Testis (tissue), 3 donors: ENCODE measurements around the gene ATF5. TPM values are rescaled to one million over a fixed set of nuclear protein-coding genes. Genes with fewer than 3 reads are reported as not detected.
"Not testable (repeated sequence)": the region's sequence is repeated elsewhere in the genome, so short reads cannot be mapped to it uniquely, and the experiment has no call there.

Experiments used
- DNase-seq: peaks from one replicate; pipeline ENCODE4 v3.0.0-alpha.2; 2019
- H3K27ac ChIP-seq, 2 donors: fragments of 200-600 bp; sonication (generic); one replicate each; pipeline ENCODE4 v1.5.1; 2019
- H3K27me3 ChIP-seq: fragments of 200-600 bp; sonication (generic); one replicate; pipeline ENCODE4 v1.5.1; 2019
- H3K36me3 ChIP-seq: fragments of 200-600 bp; sonication (generic); one replicate; pipeline ENCODE4 v1.5.1; 2017; ENCODE audit warnings: low read depth; ENCODE audit errors: missing control alignments
- H3K4me1 ChIP-seq: fragments of 200-600 bp; sonication (generic); one replicate; pipeline ENCODE4 v1.5.1; 2019
- H3K4me3 ChIP-seq, 2 donors: fragments of 200-600 bp; sonication (generic); one replicate each; pipeline ENCODE4 v1.5.1; 2017 to 2019
- H3K9me3 ChIP-seq: fragments of 200-600 bp; sonication (generic); one replicate; pipeline ENCODE4 v1.5.1; 2017
- POLR2A ChIP-seq: fragments of 450-650 bp; IDR thresholded peaks from one replicate; pipeline ENCODE4 v1.6.1; 2017; ENCODE audit warnings: antibody characterized with exemption, mild to moderate bottlenecking, moderate library complexity
- WGBS, 2 donors: methylation state at CpG; one replicate each; pipeline ENCODE4 v1.1.5; 2018; 5-methylcytosine and 5-hydroxymethylcytosine counted together
- intact Hi-C: fragments of 100-400 bp; cut with DNase I; formaldehyde crosslinking; loops from one replicate; pipeline ENCODE4 v1.15.1; 2023; ENCODE audit warnings: low total_unique reads
- polyA plus RNA-seq: library from polyadenylated mRNA; stranded (reverse); fragments of 350-450 nt; fragmentation: Illumina TruSeq; extraction: RNeasy Lipid Tissue Mini Kit (QIAGEN cat#74804); gene quantifications from one replicate; pipeline ENCODE4 v1.2.3, GENCODE V29; 2014; ENCODE audit warnings: low read depth, low replicate concordance; ENCODE audit not compliant: insufficient read depth
- total RNA-seq, 2 donors: library from RNA; depleted of rRNA; stranded (reverse); fragments of >200 nt; gene quantifications; one replicate each; pipeline ENCODE4 v1.2.3, GENCODE V29; 2016
- TF ChIP-seq, protein P1 (sequence below), 3 experiments: fragments of 450-650 bp in 2 of 3; fragments of 200-600 bp in 1 of 3; sonication (generic) in 1 of 3; IDR thresholded peaks; one replicate each; pipeline ENCODE4 v1.5.1; 2016 to 2019; ENCODE audit warnings: antibody characterized with exemption in 3 of 3, mild to moderate bottlenecking in 2 of 3, moderate library complexity in 1 of 3

ATF5 gene
- total and polyA plus RNA-seq, 3 donors from 2014 or later, result 31.3 to 64.5 (median 38.5) TPM

DNA sequence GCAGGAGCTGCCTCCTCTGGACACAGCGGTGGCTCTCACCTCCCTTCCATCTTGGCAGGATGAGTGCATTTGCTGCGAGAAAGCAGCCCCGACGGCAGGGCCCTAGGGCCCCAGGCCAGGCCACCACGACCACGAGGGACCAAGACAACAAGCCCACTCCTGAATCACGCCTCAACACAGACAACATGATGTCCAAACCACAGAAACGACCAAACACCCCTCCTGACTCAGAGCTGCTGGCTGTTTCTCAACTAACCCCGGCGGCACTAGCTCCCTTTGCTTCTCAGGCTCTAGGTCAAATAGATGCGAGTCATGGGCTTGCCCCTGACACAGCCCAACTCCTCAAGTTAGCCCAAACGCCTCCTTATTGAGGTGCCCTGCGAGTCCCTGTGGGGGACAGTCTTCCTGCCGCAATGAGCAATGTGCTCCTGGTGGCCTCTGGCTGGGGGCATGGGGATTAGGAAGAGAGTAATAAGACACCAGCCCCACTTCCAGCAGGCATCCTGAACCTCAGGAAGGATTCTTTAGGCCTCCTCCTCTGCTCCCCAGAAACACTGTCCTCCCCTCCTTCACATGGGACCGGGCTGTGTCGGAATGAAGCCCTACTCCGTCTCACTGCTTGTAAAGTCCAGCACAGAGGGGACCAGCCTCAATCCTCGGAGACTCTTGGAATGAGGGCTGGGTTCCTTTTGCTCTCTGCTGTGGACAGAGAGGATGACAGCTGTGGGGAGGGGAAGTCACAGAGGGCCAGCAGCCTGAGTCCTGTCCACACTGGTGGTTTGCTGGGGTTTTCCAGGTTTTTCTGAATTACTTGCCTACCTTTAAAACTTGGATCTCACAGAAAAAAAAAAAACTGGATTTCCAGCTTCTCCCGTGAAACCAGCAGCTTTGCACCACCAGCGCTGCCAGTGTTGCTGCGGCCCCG is 6.9 kb upstream of the ATF5 start:
- H3K27ac ChIP-seq, result no peak overlapping the region
- intact Hi-C loops, result no loop called here
- H3K4me1 ChIP-seq, result peaks cover 3% of the 10 kb centered on the region
- no peaks in the 10 kb centered on the region for H3K27me3 ChIP-seq
- no peaks in the 10 kb centered on the region for H3K9me3 ChIP-seq
- TF ChIP-seq POLR2A, result no peak
- TF ChIP-seq, protein P1, sequence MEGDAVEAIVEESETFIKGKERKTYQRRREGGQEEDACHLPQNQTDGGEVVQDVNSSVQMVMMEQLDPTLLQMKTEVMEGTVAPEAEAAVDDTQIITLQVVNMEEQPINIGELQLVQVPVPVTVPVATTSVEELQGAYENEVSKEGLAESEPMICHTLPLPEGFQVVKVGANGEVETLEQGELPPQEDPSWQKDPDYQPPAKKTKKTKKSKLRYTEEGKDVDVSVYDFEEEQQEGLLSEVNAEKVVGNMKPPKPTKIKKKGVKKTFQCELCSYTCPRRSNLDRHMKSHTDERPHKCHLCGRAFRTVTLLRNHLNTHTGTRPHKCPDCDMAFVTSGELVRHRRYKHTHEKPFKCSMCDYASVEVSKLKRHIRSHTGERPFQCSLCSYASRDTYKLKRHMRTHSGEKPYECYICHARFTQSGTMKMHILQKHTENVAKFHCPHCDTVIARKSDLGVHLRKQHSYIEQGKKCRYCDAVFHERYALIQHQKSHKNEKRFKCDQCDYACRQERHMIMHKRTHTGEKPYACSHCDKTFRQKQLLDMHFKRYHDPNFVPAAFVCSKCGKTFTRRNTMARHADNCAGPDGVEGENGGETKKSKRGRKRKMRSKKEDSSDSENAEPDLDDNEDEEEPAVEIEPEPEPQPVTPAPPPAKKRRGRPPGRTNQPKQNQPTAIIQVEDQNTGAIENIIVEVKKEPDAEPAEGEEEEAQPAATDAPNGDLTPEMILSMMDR (IDR thresholded peaks at IDR 0.05), result no peak
- H3K36me3 ChIP-seq, result no peaks in the 10 kb centered on the region
- 92 to 95% methylated on average over 18 to 22 of the region's 22 CpGs for WGBS, 2 donors
- no peak overlapping the region for H3K4me3 ChIP-seq
- DNase-seq, result no peak

DNA sequence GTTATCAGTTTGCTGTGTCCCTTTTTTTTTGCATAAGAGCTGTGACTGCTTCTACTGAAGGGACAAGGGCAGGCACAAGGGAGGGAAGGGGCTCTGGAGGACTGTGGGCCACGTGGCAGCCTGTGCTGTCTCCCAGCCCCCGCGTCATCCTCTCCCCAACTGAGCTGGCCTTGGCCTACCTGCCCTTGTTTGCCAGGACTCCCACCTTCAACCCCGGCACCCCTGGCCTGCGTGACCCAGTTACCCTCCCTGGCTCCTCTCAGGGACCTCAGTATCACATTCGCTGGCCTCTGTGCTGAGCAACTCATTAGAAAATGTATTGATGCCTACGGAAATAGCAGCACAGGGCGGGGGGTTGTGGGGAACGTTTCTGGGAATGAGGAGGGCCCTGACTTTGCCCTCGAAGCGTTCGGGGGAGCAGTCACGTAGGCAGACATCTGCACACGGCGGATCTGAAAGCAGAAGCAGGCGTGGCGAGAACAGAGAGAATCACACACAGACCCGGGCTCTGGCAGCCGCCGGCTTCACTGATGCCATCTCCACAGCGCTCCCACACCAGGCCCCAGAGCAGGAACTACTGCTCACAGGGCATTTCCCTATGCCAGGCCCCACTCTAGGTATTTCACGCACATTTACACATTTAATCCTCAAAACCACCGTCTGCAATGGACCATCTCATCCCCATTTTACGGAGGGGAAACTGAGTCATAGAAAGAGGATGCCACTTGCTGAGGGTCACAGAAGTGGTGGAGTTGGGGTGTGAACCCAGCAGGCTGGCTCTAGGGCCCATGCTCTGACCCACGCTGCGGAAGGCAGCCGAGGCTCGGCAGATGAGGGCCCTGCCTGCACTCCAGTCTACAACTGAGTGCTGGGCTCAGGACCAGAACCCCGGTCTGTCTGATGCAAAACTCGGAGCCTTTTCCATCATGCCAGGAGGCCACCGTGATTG is 5.7 kb upstream of the ATF5 start:
- intact Hi-C loops, result no loop called here
- H3K27ac ChIP-seq, result no peak overlapping the region
- DNase-seq, result no peak
- no peaks in the 10 kb centered on the region for H3K9me3 ChIP-seq
- WGBS, 2 donors, result 86 to 87% methylated on average over 31 of the region's 31 CpGs
- TF ChIP-seq POLR2A, result no peak
- TF ChIP-seq, protein P1 (IDR thresholded peaks at IDR 0.05), result no peak
- H3K4me1 ChIP-seq, result peaks cover 14% of the 10 kb centered on the region
- no peak overlapping the region for H3K4me3 ChIP-seq
- H3K27me3 ChIP-seq, result no peaks in the 10 kb centered on the region
- H3K36me3 ChIP-seq, result no peaks in the 10 kb centered on the region

DNA sequence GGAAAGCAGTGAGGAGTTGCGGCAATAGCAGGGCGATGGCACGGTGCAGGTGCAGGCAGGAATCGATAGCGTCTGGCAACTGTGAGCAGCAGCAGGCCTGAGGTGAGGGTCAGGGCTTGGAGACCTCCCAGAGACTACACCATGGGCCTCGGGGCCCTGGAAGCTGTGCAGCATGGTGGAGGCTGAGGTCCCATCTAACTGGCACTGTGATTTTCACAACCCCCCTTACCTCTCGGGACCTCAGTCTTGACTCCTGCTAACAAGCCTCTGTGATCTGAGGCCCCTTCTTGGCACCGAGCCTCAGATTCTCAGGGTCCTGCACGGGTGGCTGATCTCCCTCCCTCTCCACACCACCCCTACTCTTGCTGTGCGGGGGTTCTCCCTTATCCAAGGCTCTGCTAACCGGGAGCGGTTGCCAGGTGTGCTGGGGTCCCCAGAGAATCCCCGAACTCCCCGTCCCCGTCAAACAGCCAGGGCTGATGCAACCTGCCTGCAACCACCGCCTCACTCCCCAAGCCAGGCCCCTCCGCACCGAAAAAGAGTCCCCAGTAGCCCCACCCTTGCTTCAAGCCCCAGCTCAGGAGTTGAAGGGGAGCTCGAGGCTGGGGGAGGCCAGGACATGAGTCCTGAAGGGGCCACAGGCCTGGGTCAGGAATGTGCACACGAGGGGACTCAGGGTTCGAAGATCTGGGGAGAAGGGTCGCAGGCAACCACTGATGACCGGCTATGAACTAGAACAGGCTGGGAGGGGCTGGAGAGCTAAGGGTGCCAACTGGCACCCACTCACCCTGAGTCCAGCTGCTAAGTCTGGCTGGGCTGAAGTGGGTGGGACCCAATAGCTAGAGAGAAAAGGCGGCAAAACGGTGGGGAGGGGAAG is 4.8 kb upstream of the ATF5 start:
- H3K9me3 ChIP-seq, result no peaks in the 10 kb centered on the region
- TF ChIP-seq, protein P1 (IDR thresholded peaks at IDR 0.05), result no peak
- no peak for TF ChIP-seq POLR2A
- intact Hi-C loops, result no loop called here
- peaks cover 17% of the 10 kb centered on the region for H3K4me1 ChIP-seq
- no peaks in the 10 kb centered on the region for H3K27me3 ChIP-seq
- H3K27ac ChIP-seq, result no peak overlapping the region
- DNase-seq, result no peak
- no peak overlapping the region for H3K4me3 ChIP-seq
- WGBS, 2 donors, result 66 to 72% methylated on average over 22 to 25 of the region's 25 CpGs
- no peaks in the 10 kb centered on the region for H3K36me3 ChIP-seq

DNA sequence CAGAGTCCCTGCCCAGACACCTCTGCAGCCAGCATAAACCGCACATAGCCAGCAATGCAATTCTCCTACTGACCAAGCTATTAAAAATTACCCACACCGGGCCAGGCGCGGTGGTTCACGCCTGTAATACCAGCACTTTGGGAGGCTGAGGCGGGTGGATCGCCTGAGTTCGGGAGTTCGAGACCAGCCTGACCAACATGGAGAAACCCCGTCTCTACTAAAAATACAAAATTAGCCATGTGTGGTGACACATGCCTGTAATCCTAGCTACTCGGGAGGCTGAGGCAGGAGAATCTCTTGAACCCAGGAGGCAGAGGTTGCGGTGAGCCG is 4.2 kb upstream of the ATF5 start:
- H3K4me3 ChIP-seq, H3K27me3 ChIP-seq, DNase-seq, H3K9me3 ChIP-seq, H3K27ac ChIP-seq, intact Hi-C loops, H3K36me3 ChIP-seq: not testable (repeated sequence)
- peaks cover 17% of the 10 kb centered on the region for H3K4me1 ChIP-seq
- WGBS, 2 donors, result 95 to 96% methylated on average over 13 of the region's 13 CpGs
